ENCODE measurements around the gene TRPC4AP.

DNA sequence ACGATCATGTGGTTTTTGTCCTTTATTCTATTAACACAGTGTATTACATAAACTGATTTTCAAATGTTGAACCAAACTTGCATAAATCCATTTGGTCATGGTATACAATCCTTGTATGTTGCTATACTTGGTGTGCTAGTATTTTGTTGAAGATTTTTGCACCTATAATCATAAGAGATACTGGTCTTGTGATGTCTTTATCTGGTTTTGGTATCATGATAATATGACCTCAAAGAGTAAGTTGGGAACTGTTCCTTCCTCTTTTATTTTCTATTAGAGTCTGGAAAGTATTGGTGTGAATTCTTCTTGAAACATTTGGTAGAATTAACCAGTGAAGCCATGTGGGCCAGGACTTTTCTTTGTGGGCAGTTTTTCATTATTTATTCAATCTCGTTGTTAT lies 65.3 kb downstream of the TRPC4AP start:
- TF ChIP-seq CTCF (IDR thresholded peaks at IDR 0.05) (no peak), POLR2A (IDR thresholded peaks at IDR 0.05; ENCODE audit: low read length) (no peak), NR3C1 (IDR thresholded peaks at IDR 0.05) (no peak), RNF2 (IDR thresholded peaks at IDR 0.05; ENCODE audit: borderline replicate concordance, low read depth) (no peak), RARB (CRISPR knock-in tag; IDR thresholded peaks at IDR 0.05) (no peak), RAD21 (conservative IDR thresholded peaks at IDR 0.05 in 1 of 2, IDR thresholded peaks at IDR 0.05 in 1 of 2) (no peak), HDAC2 (IDR thresholded peaks at IDR 0.05) (no peak), EP300 (IDR thresholded peaks at IDR 0.05) (no peak)
